B cell (primary cell): ENCODE data around the gene FKBP6. TPM values are rescaled to one million over a fixed set of nuclear protein-coding genes. Genes with fewer than 3 reads are reported as not detected.
"Not testable (repeated sequence)": the region's sequence is repeated elsewhere in the genome, so short reads cannot be mapped to it uniquely, and the experiment has no call there.

Experiments used
- ATAC-seq: fragments of 200-7000 bp; cut with Tn5 transposase; one replicate; pipeline ENCODE4 v1.10.0; 2021; ENCODE audit warnings: low read depth, mild to moderate bottlenecking, moderate number of reproducible peaks, moderate library complexity
- CTCF ChIA-PET: fragments of 350-600 bp; sonication (Branson Sonifier 250); formaldehyde crosslinking; loops from one replicate; lab custom pipeline; 2021; ENCODE audit warnings: antibody characterized with exemption, inconsistent platforms; lab: Charles Lee
- POLR2A ChIA-PET: fragments of 350-600 bp; sonication (Branson Sonifier 250); formaldehyde crosslinking; loops from one replicate; lab custom pipeline; 2021; ENCODE audit warnings: antibody characterized with exemption; lab: Charles Lee
- DNase-seq: peaks from one replicate; pipeline ENCODE4 v3.0.0; 2013
- H2AFZ ChIP-seq: 2 replicates; pipeline ENCODE4 v1.6.1; 2012; ENCODE audit warnings: mild to moderate bottlenecking, low read depth, low read length; ENCODE audit not compliant: insufficient read depth, poor library complexity, severe bottlenecking
- H3K27ac ChIP-seq, 2 donors: 1 replicate in 1 of 2; 2 replicates in 1 of 2; pipeline ENCODE4 v1.5.1; 2012 to 2013; ENCODE audit warnings: low read length in 2 of 2, mild to moderate bottlenecking in 2 of 2, moderate library complexity in 1 of 2
- H3K27me3 ChIP-seq, 4 experiments: fragments of 200-600 bp in 1 of 4; sonication (generic) in 1 of 4; replicated peaks in 1 of 4; 1 replicate in 2 of 4; 2 replicates in 2 of 4; pipeline versions ENCODE4 v1.6.1 to v1.7.0; 2013 to 2016; ENCODE audit warnings: low read length in 3 of 4, mild to moderate bottlenecking in 2 of 4, mixed read lengths in 1 of 4, moderate library complexity in 1 of 4; ENCODE audit not compliant: insufficient read depth in 4 of 4, control insufficient read depth in 3 of 4; ENCODE audit errors: control extremely low read depth in 1 of 4
- H3K36me3 ChIP-seq, 2 experiments: replicated peaks in 1 of 2; 1 replicate in 1 of 2; 2 replicates in 1 of 2; pipeline versions ENCODE4 v1.6.1 to v1.7.1; 2013; ENCODE audit warnings: low read length in 1 of 2; ENCODE audit not compliant: insufficient read depth in 2 of 2, control insufficient read depth in 1 of 2; ENCODE audit errors: control extremely low read depth in 1 of 2, extremely low read depth in 1 of 2
- H3K4me1 ChIP-seq, 2 donors: fragments of 200-600 bp in 1 of 2; sonication (generic) in 1 of 2; 1 replicate in 1 of 2; 2 replicates in 1 of 2; pipeline versions ENCODE4 v1.5.1 to v1.6.1; 2013 to 2017; ENCODE audit warnings: low read length in 2 of 2; ENCODE audit not compliant: control insufficient read depth in 2 of 2, insufficient read depth in 2 of 2
- H3K4me2 ChIP-seq: replicated peaks from 2 replicates; pipeline ENCODE3; 2012; ENCODE audit warnings: mild to moderate bottlenecking, low read depth, low read length; ENCODE audit not compliant: poor library complexity, severe bottlenecking
- H3K4me3 ChIP-seq, 5 experiments: fragments of 200-600 bp in 1 of 5; sonication (generic) in 1 of 5; 1 replicate in 3 of 5; 2 replicates in 2 of 5; pipeline versions ENCODE4 v1.5.1 to v1.7.0; 2011 to 2016; ENCODE audit warnings: low read length in 4 of 5, mild to moderate bottlenecking in 4 of 5, low read depth in 2 of 5, control low read depth in 1 of 5, moderate library complexity in 1 of 5; ENCODE audit not compliant: insufficient read depth in 1 of 5; ENCODE audit errors: control extremely low read depth in 1 of 5, extremely low read depth in 1 of 5
- H3K79me2 ChIP-seq: fragments of 200-600 bp; sonication (generic); one replicate; pipeline ENCODE4 v1.6.0; 2016; ENCODE audit warnings: low read length; ENCODE audit not compliant: control insufficient read depth, insufficient read depth
- H3K9ac ChIP-seq: fragments of 200-600 bp; sonication (generic); 2 replicates; pipeline ENCODE4 v1.6.1; 2017; ENCODE audit warnings: mild to moderate bottlenecking, low read length, moderate library complexity
- H3K9me3 ChIP-seq, 3 donors: one replicate each; pipeline versions ENCODE4 v1.6.1 to v1.7.1; 2013; ENCODE audit warnings: low read length in 2 of 3; ENCODE audit not compliant: control insufficient read depth in 2 of 3, insufficient read depth in 1 of 3; ENCODE audit errors: control extremely low read depth in 1 of 3
- H4K20me1 ChIP-seq: 2 replicates; pipeline ENCODE4 v1.6.0; 2012; ENCODE audit warnings: mild to moderate bottlenecking, low read length; ENCODE audit not compliant: insufficient read depth, control insufficient read depth, poor library complexity, severe bottlenecking
- H3K27ac Mint-ChIP-seq: one replicate; pipeline ENCODE4 v1.8.0; 2021; ENCODE audit warnings: mixed read lengths
- H3K27me3 Mint-ChIP-seq: one replicate; pipeline ENCODE4 v1.8.0; 2021; ENCODE audit warnings: mixed read lengths
- H3K4me1 Mint-ChIP-seq: one replicate; pipeline ENCODE4 v1.8.0; 2021; ENCODE audit warnings: mixed read lengths
- H3K4me3 Mint-ChIP-seq: one replicate; pipeline ENCODE4 v1.8.0; 2021; ENCODE audit warnings: mixed read lengths
- H3K9me3 Mint-ChIP-seq: one replicate; pipeline ENCODE4 v1.8.0; 2022; ENCODE audit warnings: mixed read lengths; ENCODE audit not compliant: insufficient read depth
- EZH2 ChIP-seq: IDR thresholded peaks from 2 replicates; pipeline ENCODE4 v1.6.1; 2012; ENCODE audit warnings: borderline replicate concordance, low read depth, mild to moderate bottlenecking, moderate library complexity, low read length; ENCODE audit not compliant: insufficient read depth, poor library complexity, severe bottlenecking
- WGBS: methylation state at CpG from one replicate; pipeline ENCODE4 v1.1.5; 2013; ENCODE audit warnings: missing lambda C conversion rate; ENCODE audit not compliant: insufficient coverage; 5-methylcytosine and 5-hydroxymethylcytosine counted together
- intact Hi-C: fragments of 100-400 bp; cut with micrococcal nuclease; formaldehyde crosslinking; loops from one replicate; pipeline ENCODE4 v1.10.0; 2022
- polyA plus RNA-seq: library from polyadenylated mRNA; depleted of rRNA; stranded (reverse); fragments of >200 nt; gene quantifications from 2 replicates; pipeline ENCODE4 v1.2.3, GENCODE V29; 2012
- total RNA-seq, 2 donors: library from RNA; stranded (reverse); fragments of 120-200 nt in 1 of 2; gene quantifications; 1 replicate in 1 of 2; 2 replicates in 1 of 2; pipeline versions ENCODE4 v1.2.3 to v1.2.4, GENCODE V29; 2013 to 2022
- TF ChIP-seq, protein P1 (sequence below): fragments of 200-600 bp; IDR thresholded peaks from one replicate; pipeline ENCODE4 v1.8.0; 2022; ENCODE audit warnings: antibody characterized with exemption, mild to moderate bottlenecking

FKBP6 gene
- total and polyA plus RNA-seq, 2 donors (not counting 1 experiment from before 2014, with no cell fraction given), result not detected

- DNase-seq, result no peak
- Histone ChIP-seq H3K27me3 (peaks cover 0 to 11% (median 3%) of the 10 kb centered on the region in 4 experiments), H3K9ac (no peak overlapping the region), H3K36me3 (no peaks in the 10 kb centered on the region), H3K79me2 (no peaks in the 10 kb centered on the region), H2AFZ (no peak overlapping the region), H3K4me1 (peaks cover 0 to 8% of the 10 kb centered on the region in 2 donors), H3K4me2 (no peak overlapping the region), H3K4me3 (no peak overlapping the region), H4K20me1 (no peaks in the 10 kb centered on the region), H3K9me3 (peaks cover 0 to 5% (median 0%) of the 10 kb centered on the region in 3 donors), H3K27ac (no peak overlapping the region)
- H3K9me3 Mint-ChIP-seq, result no peaks in the 10 kb centered on the region
- no peak overlapping the region for H3K27ac Mint-ChIP-seq
- no peak overlapping the region for H3K4me3 Mint-ChIP-seq
- H3K27me3 Mint-ChIP-seq, result peaks cover 15% of the 10 kb centered on the region
- 96% methylated on average over 9 of the region's 13 CpGs for WGBS
- ATAC-seq, result no peak
- intact Hi-C loops, result no loop called here
- peaks cover 7% of the 10 kb centered on the region for H3K4me1 Mint-ChIP-seq
- CTCF ChIA-PET, result no interaction called here
- TF ChIP-seq, protein P1, sequence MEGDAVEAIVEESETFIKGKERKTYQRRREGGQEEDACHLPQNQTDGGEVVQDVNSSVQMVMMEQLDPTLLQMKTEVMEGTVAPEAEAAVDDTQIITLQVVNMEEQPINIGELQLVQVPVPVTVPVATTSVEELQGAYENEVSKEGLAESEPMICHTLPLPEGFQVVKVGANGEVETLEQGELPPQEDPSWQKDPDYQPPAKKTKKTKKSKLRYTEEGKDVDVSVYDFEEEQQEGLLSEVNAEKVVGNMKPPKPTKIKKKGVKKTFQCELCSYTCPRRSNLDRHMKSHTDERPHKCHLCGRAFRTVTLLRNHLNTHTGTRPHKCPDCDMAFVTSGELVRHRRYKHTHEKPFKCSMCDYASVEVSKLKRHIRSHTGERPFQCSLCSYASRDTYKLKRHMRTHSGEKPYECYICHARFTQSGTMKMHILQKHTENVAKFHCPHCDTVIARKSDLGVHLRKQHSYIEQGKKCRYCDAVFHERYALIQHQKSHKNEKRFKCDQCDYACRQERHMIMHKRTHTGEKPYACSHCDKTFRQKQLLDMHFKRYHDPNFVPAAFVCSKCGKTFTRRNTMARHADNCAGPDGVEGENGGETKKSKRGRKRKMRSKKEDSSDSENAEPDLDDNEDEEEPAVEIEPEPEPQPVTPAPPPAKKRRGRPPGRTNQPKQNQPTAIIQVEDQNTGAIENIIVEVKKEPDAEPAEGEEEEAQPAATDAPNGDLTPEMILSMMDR, result no peak
- no peak for TF ChIP-seq EZH2
- POLR2A ChIA-PET, result no interaction called here
These were observed 31.9 kb downstream of the FKBP6 start for GRCh38 chr7:73359746-73360375.

DNA sequence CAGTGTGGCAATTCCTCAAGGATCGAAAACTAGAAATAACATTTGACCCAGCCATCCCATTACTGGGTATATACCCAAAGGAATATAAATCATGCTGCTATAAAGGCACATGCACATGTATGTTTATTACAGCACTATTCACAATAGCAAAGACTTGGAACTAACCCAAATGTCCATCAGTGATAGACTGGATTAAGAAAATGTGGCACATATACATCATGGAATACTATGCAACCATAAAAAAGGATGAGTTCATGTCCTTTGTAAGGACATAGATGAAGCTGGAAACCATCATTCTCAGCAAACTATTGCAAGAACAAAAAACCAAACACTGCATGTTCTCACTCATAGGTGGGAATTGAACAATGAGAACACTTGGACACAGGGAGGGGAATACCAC, 32.6 kb downstream of the FKBP6 start:
- peaks cover 0 to 11% (median 3%) of the 10 kb centered on the region in 4 experiments for H3K27me3 ChIP-seq
- H3K4me3 ChIP-seq, H3K4me3 Mint-ChIP-seq, H3K9me3 ChIP-seq, H3K4me2 ChIP-seq, H3K4me1 ChIP-seq, H3K27ac ChIP-seq, H3K79me2 ChIP-seq, H3K36me3 ChIP-seq, POLR2A ChIA-PET, H3K27ac Mint-ChIP-seq, intact Hi-C loops, DNase-seq, H4K20me1 ChIP-seq, H3K9ac ChIP-seq, H3K9me3 Mint-ChIP-seq, H3K4me1 Mint-ChIP-seq, H2AFZ ChIP-seq, CTCF ChIA-PET, ATAC-seq: not testable (repeated sequence)
- WGBS, result no CpG with 5 or more reads among the region's 1 CpG
- peaks cover 15% of the 10 kb centered on the region for H3K27me3 Mint-ChIP-seq
